HFFc6 (cell line): Measurements from ENCODE around the gene FBXW4. TPM values are rescaled to one million over a fixed set of nuclear protein-coding genes. Genes with fewer than 3 reads are reported as not detected.

ENCODE experiments used
- DNase-seq: peaks from one replicate; pipeline ENCODE4 v3.0.0-alpha.2; 2018
- H3K27ac Mint-ChIP-seq: 2 replicates; pipeline ENCODE4 v1.8.0; 2020; ENCODE audit warnings: mild to moderate bottlenecking, mixed read lengths
- H3K27me3 Mint-ChIP-seq: 2 replicates; pipeline ENCODE4 v1.8.0; 2021; ENCODE audit warnings: mild to moderate bottlenecking, moderate library complexity, mixed read lengths; ENCODE audit not compliant: insufficient read depth
- H3K36me3 Mint-ChIP-seq: 2 replicates; pipeline ENCODE4 v1.8.0; 2021; ENCODE audit warnings: low read depth, mixed read lengths
- H3K4me1 Mint-ChIP-seq: 2 replicates; pipeline ENCODE4 v1.8.0; 2020; ENCODE audit warnings: low read depth, mixed read lengths
- H3K4me3 Mint-ChIP-seq: 2 replicates; pipeline ENCODE4 v1.8.0; 2020; ENCODE audit warnings: mild to moderate bottlenecking, moderate library complexity, mixed read lengths
- H3K9me3 Mint-ChIP-seq: 2 replicates; pipeline ENCODE4 v1.8.0; 2020; ENCODE audit warnings: mild to moderate bottlenecking, mixed read lengths
- total RNA-seq, 6 experiments: library from RNA; stranded (reverse); fragmentation: NEBNext Ultra II Directional; extraction: Animal tissue kit (Norgen Biotek cat#: 25700); gene quantifications; 2 replicates in 1 of 6; 3 replicates in 5 of 6; pipeline ENCODE4 v1.2.3, GENCODE V29; 2021
- TF ChIP-seq, protein P1 (sequence below): fragments of 200-600 bp; sonication (generic); IDR thresholded peaks from 2 replicates; pipeline ENCODE4 v1.5.0; 2021; ENCODE audit warnings: antibody characterized with exemption, mild to moderate bottlenecking

Gene FBXW4
- total RNA-seq, 6 experiments from 2014 or later, result 22.9 to 33.3 (median 28.8) TPM

DNA sequence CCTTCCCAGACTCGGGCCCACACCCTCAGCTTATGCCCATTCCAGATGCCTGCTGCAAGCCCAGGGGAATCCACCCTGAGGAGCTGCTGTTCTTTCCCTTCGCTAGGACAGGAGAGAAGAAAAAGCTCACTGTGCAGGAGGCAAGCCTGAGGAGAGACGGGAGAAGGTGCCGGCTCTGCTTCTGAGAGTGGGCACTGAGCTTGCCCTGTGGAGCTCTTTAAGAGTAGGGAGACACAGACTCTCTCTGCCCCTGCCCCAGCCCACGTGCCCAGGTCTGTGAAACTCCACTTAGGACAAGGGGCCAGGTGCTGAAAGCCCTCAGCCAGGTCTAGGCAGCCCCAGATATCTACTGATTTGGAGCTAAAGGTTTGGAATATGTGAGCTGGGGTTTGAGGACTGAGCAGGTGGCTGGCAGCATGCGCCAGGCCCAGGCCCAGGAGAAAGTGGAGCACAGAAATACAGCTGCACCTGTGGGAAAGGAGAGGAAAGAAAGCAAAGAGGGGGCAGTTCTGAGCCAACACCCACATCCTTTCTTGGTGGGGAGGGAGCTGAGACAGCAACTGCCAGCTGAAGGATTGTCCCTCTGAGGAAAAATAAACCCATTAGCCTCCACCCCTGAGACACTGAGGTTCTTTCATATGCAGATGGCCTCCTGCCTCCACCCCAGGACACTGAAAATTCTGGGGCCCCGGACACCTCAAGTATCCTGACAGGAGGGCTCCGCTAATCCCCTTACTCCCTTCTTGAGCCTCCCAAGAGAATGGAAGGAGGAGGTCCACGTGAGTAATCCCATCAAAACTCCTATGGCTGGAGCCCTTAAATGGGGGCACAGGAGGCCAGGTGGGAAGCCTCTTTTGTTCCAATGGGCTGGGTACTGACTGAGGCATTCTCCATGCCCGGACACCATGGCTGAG is 114.2 kb downstream of the FBXW4 start:
- Mint-ChIP-seq H3K27ac (no peak overlapping the region), H3K27me3 (no peaks in the 10 kb centered on the region; the same call in 1 of the 2 replicates), H3K4me1 (no peaks in the 10 kb centered on the region; the same call in 1 of the 2 replicates), H3K36me3 (peaks cover 10% of the 10 kb centered on the region; the same call in 1 of the 2 replicates), H3K9me3 (no peaks in the 10 kb centered on the region), H3K4me3 (no peak overlapping the region)
- DNase-seq, result no peak
- TF ChIP-seq, protein P1, sequence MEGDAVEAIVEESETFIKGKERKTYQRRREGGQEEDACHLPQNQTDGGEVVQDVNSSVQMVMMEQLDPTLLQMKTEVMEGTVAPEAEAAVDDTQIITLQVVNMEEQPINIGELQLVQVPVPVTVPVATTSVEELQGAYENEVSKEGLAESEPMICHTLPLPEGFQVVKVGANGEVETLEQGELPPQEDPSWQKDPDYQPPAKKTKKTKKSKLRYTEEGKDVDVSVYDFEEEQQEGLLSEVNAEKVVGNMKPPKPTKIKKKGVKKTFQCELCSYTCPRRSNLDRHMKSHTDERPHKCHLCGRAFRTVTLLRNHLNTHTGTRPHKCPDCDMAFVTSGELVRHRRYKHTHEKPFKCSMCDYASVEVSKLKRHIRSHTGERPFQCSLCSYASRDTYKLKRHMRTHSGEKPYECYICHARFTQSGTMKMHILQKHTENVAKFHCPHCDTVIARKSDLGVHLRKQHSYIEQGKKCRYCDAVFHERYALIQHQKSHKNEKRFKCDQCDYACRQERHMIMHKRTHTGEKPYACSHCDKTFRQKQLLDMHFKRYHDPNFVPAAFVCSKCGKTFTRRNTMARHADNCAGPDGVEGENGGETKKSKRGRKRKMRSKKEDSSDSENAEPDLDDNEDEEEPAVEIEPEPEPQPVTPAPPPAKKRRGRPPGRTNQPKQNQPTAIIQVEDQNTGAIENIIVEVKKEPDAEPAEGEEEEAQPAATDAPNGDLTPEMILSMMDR, result no peak

GRCh38 chr10:101579516-101579870 is 115.5 kb downstream of the FBXW4 start:
- TF ChIP-seq, protein P1, result no peak
- H3K4me3 Mint-ChIP-seq, result no peak overlapping the region
- no peaks in the 10 kb centered on the region; the same call in 1 of the 2 replicates for H3K27me3 Mint-ChIP-seq
- no peaks in the 10 kb centered on the region; the same call in 1 of the 2 replicates for H3K4me1 Mint-ChIP-seq
- no peak overlapping the region for H3K27ac Mint-ChIP-seq
- no peaks in the 10 kb centered on the region for H3K9me3 Mint-ChIP-seq
- DNase-seq, result no peak
- H3K36me3 Mint-ChIP-seq, result 0 out of 2 replicates have a peak, but pooled peaks cover 1% of the 10 kb centered on the region

DNA sequence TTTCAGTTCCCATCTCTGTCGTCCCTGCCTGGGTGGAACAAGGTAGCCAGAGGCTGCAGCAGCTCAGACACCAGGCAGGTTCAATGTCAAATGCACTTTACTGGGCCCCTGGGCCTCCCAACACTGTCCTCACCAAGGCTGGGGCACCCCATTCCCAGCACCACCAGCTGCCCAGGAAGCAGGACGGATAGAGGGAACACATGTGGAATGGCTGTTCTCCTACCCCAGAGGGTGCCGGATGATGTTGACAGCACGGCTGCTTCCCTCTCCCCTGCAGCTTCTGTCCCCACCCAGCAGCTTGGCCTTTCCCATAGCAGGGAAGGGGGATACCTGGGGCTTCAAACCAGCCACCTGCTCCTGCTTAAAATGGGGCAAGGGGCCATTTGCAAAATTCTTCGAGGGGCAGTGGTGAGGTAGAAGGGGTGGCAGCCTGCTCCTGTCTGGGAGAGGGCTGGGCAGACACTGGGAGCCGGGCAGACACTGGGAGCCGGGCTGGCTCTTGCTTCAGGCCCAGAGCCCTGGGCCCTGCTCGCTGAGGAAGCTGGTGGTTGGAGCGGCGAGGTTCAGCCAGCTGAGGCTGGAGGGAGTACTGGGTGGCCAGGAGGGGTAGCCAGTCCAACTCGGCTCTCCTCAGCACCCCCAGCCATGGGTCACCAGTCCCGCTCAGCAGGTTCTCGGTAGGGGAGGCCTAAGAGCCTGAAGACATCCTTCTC is 116.0 kb downstream of the FBXW4 start:
- Mint-ChIP-seq H3K27ac (no peak overlapping the region), H3K4me3 (no peak overlapping the region), H3K4me1 (no peaks in the 10 kb centered on the region; the same call in 1 of the 2 replicates), H3K36me3 (no peaks in the 10 kb centered on the region), H3K9me3 (no peaks in the 10 kb centered on the region), H3K27me3 (no peaks in the 10 kb centered on the region; the same call in 1 of the 2 replicates)
- TF ChIP-seq, protein P1, result no peak
- DNase-seq, result no peak

- H3K4me3 Mint-ChIP-seq, result no peak overlapping the region
- H3K4me1 Mint-ChIP-seq, result no peaks in the 10 kb centered on the region; the same call in 1 of the 2 replicates
- no peak overlapping the region for H3K27ac Mint-ChIP-seq
- H3K27me3 Mint-ChIP-seq, result no peaks in the 10 kb centered on the region; the same call in 1 of the 2 replicates
- no peak for DNase-seq
- H3K36me3 Mint-ChIP-seq, result no peaks in the 10 kb centered on the region
- TF ChIP-seq, protein P1, result no peak
- no peaks in the 10 kb centered on the region for H3K9me3 Mint-ChIP-seq
These were observed 116.8 kb downstream of the FBXW4 start for GRCh38 chr10:101578192-101578591.

DNA sequence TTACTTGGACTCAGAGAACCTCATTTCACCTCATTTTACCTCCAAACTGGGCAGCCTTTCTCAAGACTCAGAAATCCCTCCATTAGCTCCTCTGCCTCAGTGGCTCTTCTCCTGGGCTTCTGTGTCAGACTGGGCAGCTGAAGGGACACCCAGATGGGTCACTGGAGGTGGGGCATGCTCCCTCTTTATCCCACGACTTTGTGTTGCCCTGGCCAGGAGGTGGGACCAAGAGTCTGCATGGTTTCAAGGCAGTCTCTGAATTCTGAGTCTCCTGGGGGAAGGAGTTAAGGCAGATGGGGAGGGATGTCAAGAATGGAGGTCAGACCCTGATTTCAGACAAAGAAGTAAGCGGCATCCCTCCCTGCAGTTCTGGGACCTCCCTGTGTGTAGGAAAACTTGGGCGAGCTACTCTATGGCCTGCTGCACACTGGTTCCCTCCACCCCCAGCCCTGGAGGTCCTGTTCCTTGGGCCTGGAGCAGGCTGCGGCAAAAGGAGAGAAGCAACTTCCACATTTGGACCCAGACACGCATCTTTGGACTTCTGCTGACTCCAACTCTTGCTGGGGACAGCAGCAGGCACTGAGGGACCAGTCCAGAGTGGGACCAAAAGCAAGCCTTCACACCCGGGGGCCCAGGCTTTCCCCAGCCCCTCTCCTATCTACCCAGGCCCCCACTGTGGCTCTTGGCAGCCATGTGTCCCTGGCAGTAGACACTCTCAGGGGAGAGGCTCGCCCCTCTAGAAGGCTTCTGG is 117.7 kb downstream of the FBXW4 start:
- Mint-ChIP-seq H3K27me3 (peaks cover 2% of the 10 kb centered on the region), H3K27ac (peak overlapping the region; percentile 14; the same call in 1 of the 2 replicates), H3K36me3 (no peaks in the 10 kb centered on the region), H3K4me1 (no peaks in the 10 kb centered on the region; the same call in 1 of the 2 replicates), H3K4me3 (no peak overlapping the region), H3K9me3 (peaks cover 8% of the 10 kb centered on the region)
- TF ChIP-seq, protein P1, result no peak
- DNase-seq, result no peak
